Measurements from ENCODE around the gene MEGF11.
"Not testable (repeated sequence)": the region's sequence is repeated elsewhere in the genome, so short reads cannot be mapped to it uniquely, and the experiment has no call there.

Gene MEGF11

DNA sequence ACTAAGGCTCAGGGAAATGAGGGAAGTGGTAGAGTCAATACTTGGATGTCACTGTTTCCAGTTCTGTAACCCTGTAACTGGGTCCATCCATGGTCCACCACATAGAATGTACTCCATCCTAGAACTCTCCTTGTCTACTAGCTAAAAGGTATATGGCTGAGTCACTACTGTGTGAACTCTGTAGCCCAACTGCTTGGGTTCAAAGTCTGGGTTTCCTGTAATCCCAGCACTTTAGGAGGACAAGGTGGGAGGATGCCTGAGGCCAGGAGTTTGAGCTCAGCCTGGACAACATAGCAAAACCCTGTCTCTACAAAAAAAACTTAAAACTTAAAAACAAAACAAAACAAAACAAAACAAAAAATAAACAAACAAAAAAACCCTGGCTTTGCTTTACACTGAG lies 34.5 kb upstream of the MEGF11 start:
- Mint-ChIP-seq H3K36me3 (no peaks in the 10 kb centered on the region), H3K4me3 (no peak overlapping the region), H3K4me1 (peaks cover 11% of the 10 kb centered on the region), H3K9me3 (no peaks in the 10 kb centered on the region), H3K27me3 (no peaks in the 10 kb centered on the region), H3K27ac (no peak overlapping the region)
- ATAC-seq (ENCODE audit: low read depth) (no peak), DNase-seq (ENCODE audit: low spot score in 2 of 2) (no peak)

DNA sequence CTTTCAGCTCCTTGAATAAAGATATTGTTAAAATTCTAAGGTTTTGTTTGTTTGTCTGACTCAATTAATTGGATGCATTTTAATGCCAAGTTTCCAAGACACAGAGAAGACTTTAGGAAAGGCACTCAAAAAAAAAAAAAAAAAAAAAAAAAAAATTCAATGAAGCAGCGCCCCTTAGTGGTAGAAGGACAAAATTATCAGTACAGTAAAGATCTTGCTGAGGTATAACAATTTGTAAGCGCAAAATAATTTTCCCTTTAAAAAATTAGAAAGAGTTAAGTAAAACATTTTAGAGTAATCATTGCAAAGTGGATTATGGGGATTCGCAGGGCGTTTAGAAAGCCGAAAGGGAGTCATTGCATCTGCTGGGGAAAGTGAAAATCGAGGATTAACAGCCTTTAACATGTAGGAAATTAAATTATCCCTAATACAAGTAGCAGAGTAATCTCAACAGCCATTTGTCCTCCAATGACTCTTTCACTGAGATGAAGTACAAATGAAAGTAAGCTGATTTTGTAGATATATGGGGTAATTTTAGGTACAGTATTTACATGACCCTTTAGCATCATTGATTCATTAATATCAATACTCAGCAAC lies 34.0 kb upstream of the MEGF11 start:
- no peak for ATAC-seq (ENCODE audit: low read depth)
- Mint-ChIP-seq H3K4me1 (peaks cover 11% of the 10 kb centered on the region), H3K36me3 (no peaks in the 10 kb centered on the region), H3K27me3 (no peaks in the 10 kb centered on the region), H3K9me3 (no peaks in the 10 kb centered on the region), H3K27ac (no peak overlapping the region), H3K4me3 (no peak overlapping the region)
- peak in 1 of 2 donors; percentile 13 for DNase-seq (ENCODE audit: low spot score in 2 of 2)

DNA sequence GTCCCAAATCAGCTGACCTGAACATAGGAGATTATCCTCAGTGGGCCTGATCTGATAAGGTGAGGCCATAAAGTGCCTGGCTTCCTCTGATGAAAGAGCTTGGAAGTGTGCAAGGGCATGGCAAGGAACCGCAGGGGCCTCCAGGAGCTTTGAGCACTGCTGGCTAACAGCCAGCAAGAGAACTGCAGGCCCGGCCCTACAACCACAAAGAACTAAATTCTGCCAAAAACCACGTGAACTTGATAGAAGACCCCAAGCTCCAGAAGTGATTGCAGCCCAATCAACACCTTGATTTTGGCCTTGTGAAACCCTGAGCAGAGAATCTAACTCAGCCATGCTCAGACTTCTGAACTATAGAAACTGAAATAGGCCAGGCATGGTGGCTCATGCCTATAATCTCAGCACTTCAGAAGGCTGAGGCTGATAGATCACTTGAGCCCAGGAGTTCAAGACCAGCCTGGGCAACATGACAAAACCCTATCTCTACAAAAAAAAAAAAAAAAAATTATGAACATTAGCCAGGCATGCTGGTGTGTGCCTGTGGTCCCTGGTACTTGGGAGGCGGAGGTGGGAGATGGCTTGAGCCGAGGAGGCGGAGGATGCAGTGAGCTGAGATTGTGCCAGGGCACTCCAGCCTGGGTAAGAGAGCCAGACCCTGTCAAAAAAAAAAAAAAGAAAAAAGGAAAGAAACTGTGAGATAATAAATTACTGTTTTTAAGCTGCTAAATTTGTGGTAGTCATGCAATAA lies 32.2 kb upstream of the MEGF11 start:
- H3K27ac Mint-ChIP-seq, result no peak overlapping the region
- DNase-seq (ENCODE audit: low spot score in 2 of 2) (no peak), ATAC-seq (ENCODE audit: low read depth) (no peak)
- H3K9me3 Mint-ChIP-seq, result no peaks in the 10 kb centered on the region
- H3K27me3 Mint-ChIP-seq, result peaks cover 2% of the 10 kb centered on the region
- H3K4me3 Mint-ChIP-seq, result no peak overlapping the region
- peaks cover 5% of the 10 kb centered on the region for H3K4me1 Mint-ChIP-seq
- H3K36me3 Mint-ChIP-seq, result no peaks in the 10 kb centered on the region

DNA sequence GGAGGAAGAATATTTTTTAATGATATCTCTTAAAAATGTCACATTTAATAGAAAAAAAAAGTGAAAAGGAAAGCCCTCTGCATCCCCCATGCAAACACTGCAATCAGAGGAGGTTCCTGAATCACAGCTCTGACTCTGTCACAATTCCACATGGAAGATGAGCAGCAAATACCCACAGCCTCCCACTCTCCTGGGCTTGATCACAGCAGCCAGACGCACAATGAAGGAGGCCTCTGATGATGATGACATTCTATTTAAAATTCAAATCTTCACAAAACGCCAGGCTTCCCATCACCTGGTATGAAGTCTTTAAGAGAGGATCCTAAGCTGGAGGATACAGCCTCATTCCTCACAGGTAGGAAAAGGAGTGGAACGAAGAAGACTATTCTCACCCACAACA lies 30.7 kb upstream of the MEGF11 start:
- no peaks in the 10 kb centered on the region for H3K4me1 Mint-ChIP-seq
- no peak overlapping the region for H3K27ac Mint-ChIP-seq
- no peak for DNase-seq (ENCODE audit: low spot score in 2 of 2)
- no peak overlapping the region for H3K4me3 Mint-ChIP-seq
- no peaks in the 10 kb centered on the region for H3K36me3 Mint-ChIP-seq
- no peaks in the 10 kb centered on the region for H3K9me3 Mint-ChIP-seq
- H3K27me3 Mint-ChIP-seq, result peaks cover 6% of the 10 kb centered on the region
- no peak for ATAC-seq (ENCODE audit: low read depth)

DNA sequence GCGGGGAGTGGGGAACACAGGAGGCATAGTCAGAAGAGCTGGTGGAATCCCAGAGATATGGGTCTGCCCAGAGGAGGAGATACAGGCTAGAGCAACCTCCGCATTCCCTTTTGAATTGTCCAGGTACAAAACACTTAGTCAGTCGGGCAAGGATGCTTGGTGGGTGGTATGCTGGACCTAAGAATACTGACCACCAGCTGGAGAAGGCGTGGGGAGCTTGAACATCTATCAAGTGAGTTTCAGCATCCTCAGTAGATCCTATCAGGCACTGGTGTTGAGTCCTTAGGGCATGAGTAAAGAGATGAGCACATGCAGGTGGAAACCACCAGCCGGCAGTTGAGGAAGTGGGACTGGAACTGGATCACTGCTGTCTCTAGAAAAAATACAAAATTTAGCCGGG lies 25.1 kb upstream of the MEGF11 start:
- no peaks in the 10 kb centered on the region for H3K9me3 Mint-ChIP-seq
- DNase-seq (ENCODE audit: low spot score in 2 of 2), result no peak
- H3K36me3 Mint-ChIP-seq, result no peaks in the 10 kb centered on the region
- peaks cover 7% of the 10 kb centered on the region for H3K27me3 Mint-ChIP-seq
- no peaks in the 10 kb centered on the region for H3K4me1 Mint-ChIP-seq
- H3K27ac Mint-ChIP-seq, result no peak overlapping the region
- no peak overlapping the region for H3K4me3 Mint-ChIP-seq
- no peak for ATAC-seq (ENCODE audit: low read depth)

DNA sequence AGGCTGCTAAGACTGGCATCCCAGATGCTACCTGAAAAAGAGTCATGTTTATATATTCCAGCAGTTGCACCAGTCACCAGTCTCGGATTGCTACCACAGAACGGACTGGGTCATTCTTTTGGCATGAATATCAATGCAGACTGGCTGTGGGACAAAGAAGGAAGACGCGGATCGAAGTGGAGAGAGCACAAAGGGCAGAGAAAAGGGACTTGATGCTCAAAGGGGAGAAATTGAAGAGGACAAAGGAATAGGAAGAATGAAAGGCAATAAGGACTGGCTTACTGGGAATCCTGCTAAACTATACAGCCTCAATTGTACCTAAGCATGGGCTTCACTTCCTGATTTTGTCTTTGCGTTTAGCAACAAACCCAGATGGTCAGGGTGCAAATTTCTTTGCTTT lies 24.5 kb upstream of the MEGF11 start:
- H3K27me3 Mint-ChIP-seq, result peaks cover 10% of the 10 kb centered on the region

DNA sequence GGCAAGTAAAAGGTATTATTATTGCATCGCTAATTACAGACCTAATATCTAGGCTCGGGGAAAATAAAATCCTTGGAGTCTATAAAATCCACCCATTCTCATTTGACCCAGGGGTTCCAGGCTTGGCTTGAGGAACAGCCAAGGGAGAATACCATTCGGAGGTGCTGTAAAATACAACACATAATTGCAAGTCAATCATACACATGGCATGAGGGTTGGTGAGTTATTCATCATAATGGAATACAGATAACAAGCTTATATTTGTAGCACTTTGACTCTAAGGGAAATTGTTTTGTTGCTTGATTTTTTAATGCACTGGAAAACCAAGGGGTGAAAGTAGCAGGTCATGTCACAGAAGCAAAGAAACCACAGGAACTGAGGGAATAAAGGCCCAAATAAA lies 23.0 kb upstream of the MEGF11 start:
- Mint-ChIP-seq H3K36me3 (no peaks in the 10 kb centered on the region), H3K27me3 (peaks cover 10% of the 10 kb centered on the region), H3K27ac (no peak overlapping the region), H3K4me1 (peaks cover 4% of the 10 kb centered on the region), H3K9me3 (no peaks in the 10 kb centered on the region), H3K4me3 (no peak overlapping the region)
- DNase-seq (ENCODE audit: low spot score in 2 of 2), result no peak
- ATAC-seq (ENCODE audit: low read depth), result no peak

More for the DNA sequence above, 24.5 kb upstream of the MEGF11 start:
- Mint-ChIP-seq H3K4me3 (no peak overlapping the region), H3K9me3 (no peaks in the 10 kb centered on the region), H3K36me3 (no peaks in the 10 kb centered on the region), H3K4me1 (peaks cover 4% of the 10 kb centered on the region), H3K27ac (no peak overlapping the region)
- DNase-seq (ENCODE audit: low spot score in 2 of 2), result no peak
- no peak for ATAC-seq (ENCODE audit: low read depth)

DNA sequence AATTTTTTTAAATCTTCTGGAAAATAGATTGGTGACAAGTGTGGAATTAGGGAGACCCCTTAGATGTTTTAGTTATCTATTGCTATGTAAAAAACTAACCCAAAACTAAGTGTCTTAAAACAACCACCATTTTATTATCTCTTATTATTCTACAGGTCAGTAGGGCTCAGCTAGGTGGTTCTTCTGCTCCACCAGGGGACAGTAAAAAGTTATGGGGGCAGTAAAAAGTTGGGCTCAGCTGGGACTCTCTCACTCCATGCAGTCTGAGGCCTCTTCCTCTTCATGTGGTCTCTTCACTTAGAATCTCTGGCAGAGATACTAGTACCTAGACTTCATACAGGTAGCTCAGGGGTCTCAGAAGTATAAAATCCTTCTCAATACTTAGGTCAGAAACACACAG lies 21.8 kb upstream of the MEGF11 start:
- H3K27me3 Mint-ChIP-seq, result peaks cover 11% of the 10 kb centered on the region
- no peaks in the 10 kb centered on the region for H3K36me3 Mint-ChIP-seq
- no peak overlapping the region for H3K27ac Mint-ChIP-seq
- DNase-seq (ENCODE audit: low spot score in 2 of 2) (no peak), ATAC-seq (ENCODE audit: low read depth) (no peak)
- peaks cover 8% of the 10 kb centered on the region for H3K4me1 Mint-ChIP-seq
- H3K9me3 Mint-ChIP-seq, result peaks cover 2% of the 10 kb centered on the region
- H3K4me3 Mint-ChIP-seq, result no peak overlapping the region

DNA sequence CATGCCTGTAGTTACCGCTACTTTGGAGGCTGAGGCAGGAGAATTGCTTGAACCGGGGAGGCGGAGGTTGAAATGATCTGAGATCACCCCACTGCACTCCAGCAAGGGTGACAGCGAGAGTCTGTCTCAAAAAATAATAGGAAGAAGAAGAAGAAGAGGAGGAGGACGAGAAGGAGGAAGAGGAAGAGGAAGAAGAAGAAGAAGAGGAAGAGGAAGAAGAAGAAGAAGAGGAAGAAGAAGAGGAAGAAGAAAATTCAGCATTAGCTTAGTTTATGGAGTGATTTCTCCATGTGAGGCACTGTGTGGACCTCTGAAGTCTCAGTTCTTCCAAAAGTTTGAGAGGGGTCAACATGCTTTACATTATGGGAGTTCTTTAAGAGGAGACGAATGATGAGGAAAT lies 17.4 kb upstream of the MEGF11 start:
- no peak for DNase-seq (ENCODE audit: low spot score in 2 of 2)
- Mint-ChIP-seq H3K4me1 (peaks cover 8% of the 10 kb centered on the region), H3K27ac (no peak overlapping the region), H3K27me3 (peaks cover 14% of the 10 kb centered on the region), H3K9me3 (peaks cover 2% of the 10 kb centered on the region), H3K4me3 (no peak overlapping the region), H3K36me3 (no peaks in the 10 kb centered on the region)
- ATAC-seq (ENCODE audit: low read depth), result no peak

DNA sequence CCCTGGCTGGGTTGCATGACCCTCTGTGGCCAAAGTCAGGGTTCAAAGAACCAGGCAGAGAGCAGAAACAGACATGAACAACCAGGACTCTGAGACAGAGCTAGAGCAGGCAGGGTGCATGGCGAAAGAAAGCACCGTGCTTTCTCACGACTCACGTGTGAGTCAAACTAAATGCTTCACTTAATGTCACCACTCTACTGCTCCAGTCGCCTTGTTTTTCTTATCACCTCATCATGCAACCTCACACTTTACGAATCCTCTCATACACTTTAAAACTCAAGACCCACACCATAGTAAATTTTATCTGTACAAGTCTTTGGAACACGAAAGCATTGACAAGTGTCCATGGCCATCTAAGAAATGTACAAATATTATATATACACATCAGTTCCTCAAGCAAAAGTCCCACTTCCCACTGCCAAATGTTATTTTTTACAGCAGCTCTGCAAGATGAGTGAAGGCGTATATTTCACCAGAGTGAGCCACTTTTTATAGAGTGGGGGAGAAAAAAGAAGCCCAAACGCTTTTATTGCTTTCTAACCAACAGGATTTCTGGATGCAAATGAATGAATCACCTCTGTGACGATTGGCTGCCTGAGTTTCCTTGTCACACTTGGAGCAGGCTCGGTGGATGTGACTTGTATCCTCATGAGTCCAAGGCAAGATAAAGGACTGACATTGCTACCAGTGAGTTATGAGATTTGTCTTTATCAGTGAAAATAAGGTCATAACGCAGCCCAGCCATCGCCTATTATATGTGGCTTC lies 16.0 kb upstream of the MEGF11 start:
- Mint-ChIP-seq H3K9me3 (peaks cover 2% of the 10 kb centered on the region), H3K4me3 (no peak overlapping the region), H3K27me3 (peaks cover 14% of the 10 kb centered on the region), H3K27ac (no peak overlapping the region), H3K4me1 (peaks cover 8% of the 10 kb centered on the region), H3K36me3 (no peaks in the 10 kb centered on the region)
- ATAC-seq (ENCODE audit: low read depth) (no peak), DNase-seq (ENCODE audit: low spot score in 2 of 2) (no peak)

DNA sequence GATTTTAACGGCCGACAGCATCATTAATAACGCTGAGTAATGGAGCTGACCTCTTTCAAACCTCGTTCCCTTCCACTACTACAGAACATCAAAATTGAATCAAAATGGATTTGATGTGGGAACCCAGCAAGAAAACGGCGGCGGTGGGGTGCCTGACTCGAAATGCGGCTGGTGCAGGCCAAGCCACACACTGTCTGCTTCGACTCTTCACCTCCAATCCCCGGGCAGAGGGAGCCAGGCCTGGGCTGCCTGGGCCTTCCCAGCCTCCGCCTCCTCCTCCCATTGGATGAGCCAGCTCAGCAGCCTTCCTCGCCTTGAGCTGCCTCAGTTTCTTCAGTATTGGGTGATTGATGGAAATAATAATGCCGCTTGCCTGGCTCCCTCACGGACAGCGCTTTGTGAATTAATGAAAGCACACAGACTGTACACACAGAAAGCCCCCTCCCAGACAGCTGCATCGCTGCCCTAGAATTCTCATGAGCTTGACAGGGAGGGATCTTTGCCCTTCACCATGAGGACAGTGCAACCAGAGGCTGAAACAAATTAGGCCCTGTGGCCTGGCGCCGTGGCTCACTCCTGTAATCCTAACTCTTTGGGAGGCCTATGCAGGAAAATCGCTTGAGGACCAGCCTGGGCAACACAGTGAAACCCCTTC lies 11.4 kb upstream of the MEGF11 start:
- Mint-ChIP-seq H3K36me3 (peaks cover 4% of the 10 kb centered on the region), H3K27ac (no peak overlapping the region), H3K4me3 (no peak overlapping the region), H3K9me3 (peaks cover 9% of the 10 kb centered on the region), H3K27me3 (peaks cover 15% of the 10 kb centered on the region), H3K4me1 (no peaks in the 10 kb centered on the region)
- DNase-seq (ENCODE audit: low spot score in 2 of 2) (no peak), ATAC-seq (ENCODE audit: low read depth) (no peak)

DNA sequence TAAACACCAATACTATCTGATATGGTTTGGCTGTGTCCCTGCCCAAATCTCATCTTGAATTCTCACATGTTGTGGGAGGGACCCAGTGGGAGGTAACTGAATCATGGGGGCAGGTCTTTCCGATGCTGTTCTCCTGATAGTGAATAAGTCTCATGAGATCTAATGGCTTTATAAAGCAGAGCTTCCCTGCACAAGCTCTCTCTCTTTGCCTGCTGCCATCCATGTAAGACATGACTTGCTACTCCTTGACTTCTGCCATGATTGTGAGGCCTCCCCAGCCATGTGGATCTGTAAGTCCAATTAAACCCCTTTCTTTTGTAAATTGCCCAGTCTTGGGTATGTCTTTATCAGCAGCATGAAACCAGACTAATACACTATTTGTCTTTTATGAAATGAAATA lies 9.3 kb upstream of the MEGF11 start:
- not testable (repeated sequence) for H3K27ac Mint-ChIP-seq; ATAC-seq (ENCODE audit: low read depth); DNase-seq (ENCODE audit: low spot score in 2 of 2); H3K4me1 Mint-ChIP-seq; H3K9me3 Mint-ChIP-seq; H3K4me3 Mint-ChIP-seq; H3K36me3 Mint-ChIP-seq
- peaks cover 14% of the 10 kb centered on the region for H3K27me3 Mint-ChIP-seq

DNA sequence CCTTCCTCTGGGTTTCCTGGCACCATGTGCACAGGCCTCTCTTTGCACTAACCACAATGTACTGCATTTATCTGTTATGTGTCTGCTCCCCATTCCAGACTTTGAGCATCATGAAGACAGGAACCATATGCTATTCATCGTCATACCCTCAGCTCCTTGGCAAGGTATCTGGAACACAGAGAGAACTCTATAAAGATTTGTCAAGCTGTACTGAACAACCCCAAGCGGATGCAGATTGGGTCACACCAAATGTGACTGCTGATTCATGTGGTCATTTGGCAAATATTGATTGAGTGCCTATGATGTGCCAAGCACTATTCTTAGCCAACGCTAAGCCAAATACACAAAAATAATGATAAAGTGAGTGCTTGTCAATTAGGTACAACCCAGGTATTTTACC lies 7.5 kb upstream of the MEGF11 start:
- H3K4me1 Mint-ChIP-seq, result no peaks in the 10 kb centered on the region
- H3K27me3 Mint-ChIP-seq, result peaks cover 15% of the 10 kb centered on the region
- H3K9me3 Mint-ChIP-seq, result peaks cover 9% of the 10 kb centered on the region
- DNase-seq (ENCODE audit: low spot score in 2 of 2) (no peak), ATAC-seq (ENCODE audit: low read depth) (no peak)
- peaks cover 4% of the 10 kb centered on the region for H3K36me3 Mint-ChIP-seq
- H3K4me3 Mint-ChIP-seq, result no peak overlapping the region
- H3K27ac Mint-ChIP-seq, result no peak overlapping the region

DNA sequence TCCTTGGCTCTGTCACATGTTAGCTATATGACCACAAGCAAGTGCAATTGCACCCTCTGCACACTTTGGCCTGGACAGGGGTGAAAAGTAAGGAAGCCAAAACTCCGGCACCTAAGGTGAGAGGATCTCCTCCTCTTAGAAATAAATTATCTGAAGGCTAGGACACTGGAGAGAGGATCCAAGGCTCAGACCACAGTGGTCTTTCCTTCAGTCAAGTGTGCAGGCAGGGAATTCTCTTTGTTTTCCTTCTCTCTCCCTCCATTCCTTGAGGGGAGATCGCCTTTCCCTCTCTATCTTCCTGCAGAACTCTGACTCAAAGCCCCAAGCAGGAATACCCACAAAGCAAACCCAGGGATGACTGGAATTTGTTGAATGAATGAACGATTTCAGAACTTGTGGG lies 3.1 kb upstream of the MEGF11 start:
- H3K27me3 Mint-ChIP-seq, result peaks cover 28% of the 10 kb centered on the region
- DNase-seq (ENCODE audit: low spot score in 2 of 2), result no peak
- no peaks in the 10 kb centered on the region for H3K9me3 Mint-ChIP-seq
- no peak overlapping the region for H3K27ac Mint-ChIP-seq
- no peak for ATAC-seq (ENCODE audit: low read depth)
- H3K4me1 Mint-ChIP-seq, result peaks cover 11% of the 10 kb centered on the region
- H3K36me3 Mint-ChIP-seq, result peaks cover 3% of the 10 kb centered on the region
- H3K4me3 Mint-ChIP-seq, result no peak overlapping the region
